IMR-90 (cell line): ENCODE measurements around the gene NETO2. TPM values are rescaled to one million over a fixed set of nuclear protein-coding genes. Genes with fewer than 3 reads are reported as not detected.

Source experiments
- ATAC-seq: fragments of 200-7000 bp; cut with Tn5 transposase; 2 replicates; pipeline ENCODE4 v1.9.1; 2020; ENCODE audit warnings: low read depth, mild to moderate bottlenecking, moderate library complexity
- BruUV-seq: library from RNA; stranded (reverse); fragments of 400-500 nt; replicated peaks from 2 replicates; lab custom pipeline; 2021; lab: Mats Ljungman, UMichigan
- CTCF ChIA-PET: fragments of 300-600 bp; formaldehyde crosslinking; extraction: SDS; loops from one replicate; lab custom pipeline; 2021; ENCODE audit warnings: antibody characterized with exemption; lab: Yijun Ruan, JAX
- POLR2A ChIA-PET: fragments of 300-600 bp; sonication (Branson Sonifier 250); formaldehyde crosslinking; loops from one replicate; lab custom pipeline; 2022; ENCODE audit warnings: antibody characterized with exemption; ENCODE audit not compliant: unreplicated experiment; lab: Charles Lee
- DNase-seq: peaks from one replicate; pipeline ENCODE4 v3.0.0; 2013
- H2AFZ ChIP-seq: replicated peaks from 2 replicates; pipeline ENCODE3; 2013; ENCODE audit warnings: low read length, mild to moderate bottlenecking; ENCODE audit not compliant: poor library complexity
- H2AK5ac ChIP-seq: 2 replicates; pipeline ENCODE4 v1.6.1; 2013; ENCODE audit warnings: low read depth, low read length, inconsistent platforms
- H2AK9ac ChIP-seq: replicated peaks from 2 replicates; pipeline ENCODE3; 2013; ENCODE audit warnings: mild to moderate bottlenecking, low read depth, low read length, moderate library complexity; ENCODE audit not compliant: poor library complexity
- H2BK120ac ChIP-seq: 2 replicates; pipeline ENCODE4 v1.6.1; 2013; ENCODE audit warnings: low read depth, low read length, inconsistent platforms
- H2BK15ac ChIP-seq: 3 replicates; pipeline ENCODE4 v1.6.1; 2013; ENCODE audit warnings: low read depth, low read length, inconsistent platforms
- H2BK20ac ChIP-seq: 2 replicates; pipeline ENCODE4 v1.6.1; 2013; ENCODE audit warnings: low read depth, mild to moderate bottlenecking, inconsistent platforms, low read length, moderate library complexity
- H2BK5ac ChIP-seq: 2 replicates; pipeline ENCODE4 v1.6.1; 2013; ENCODE audit warnings: mild to moderate bottlenecking, low read depth, low read length, inconsistent platforms; ENCODE audit not compliant: poor library complexity, severe bottlenecking
- H3K14ac ChIP-seq: replicated peaks from 2 replicates; pipeline ENCODE4 v1.6.1; 2013; ENCODE audit warnings: low read depth, low read length, inconsistent platforms
- H3K18ac ChIP-seq: 2 replicates; pipeline ENCODE4 v1.6.1; 2013; ENCODE audit warnings: low read depth, low read length, control low read depth
- H3K23ac ChIP-seq: 2 replicates; pipeline ENCODE4 v1.6.1; 2013; ENCODE audit warnings: low read depth, low read length, inconsistent platforms
- H3K27ac ChIP-seq: 2 replicates; pipeline ENCODE4 v1.5.1; 2013; ENCODE audit warnings: mild to moderate bottlenecking, control low read depth, low read length; ENCODE audit not compliant: insufficient read depth
- H3K27me3 ChIP-seq: 2 replicates; pipeline ENCODE4 v1.6.1; 2013; ENCODE audit warnings: low read length; ENCODE audit not compliant: control insufficient read depth, insufficient read depth
- H3K36me3 ChIP-seq: 2 replicates; pipeline ENCODE4 v1.6.1; 2013; ENCODE audit warnings: low read length, mixed read lengths; ENCODE audit not compliant: control insufficient read depth, insufficient read depth
- H3K4ac ChIP-seq: 2 replicates; pipeline ENCODE4 v1.6.1; 2013; ENCODE audit warnings: low read depth, low read length, inconsistent platforms
- H3K4me1 ChIP-seq: 2 replicates; pipeline ENCODE4 v1.6.1; 2013; ENCODE audit warnings: low read length, mixed read lengths; ENCODE audit not compliant: control insufficient read depth, insufficient read depth
- H3K4me2 ChIP-seq: 2 replicates; pipeline ENCODE4 v1.6.1; 2013; ENCODE audit warnings: low read depth, mild to moderate bottlenecking, control low read depth, low read length, moderate library complexity
- H3K4me3 ChIP-seq: 2 replicates; pipeline ENCODE4 v1.5.1; 2013; ENCODE audit warnings: low read depth, mild to moderate bottlenecking, control low read depth, low read length, moderate library complexity; ENCODE audit not compliant: insufficient read depth
- H3K56ac ChIP-seq: 2 replicates; pipeline ENCODE4 v1.6.1; 2013; ENCODE audit warnings: low read length, inconsistent platforms; ENCODE audit not compliant: insufficient read depth; ENCODE audit errors: extremely low read depth
- H3K79me1 ChIP-seq, 2 experiments: 2 replicates each; pipeline ENCODE4 v1.6.1; 2013; ENCODE audit warnings: low read length in 2 of 2, inconsistent platforms in 1 of 2, low read depth in 1 of 2
- H3K9ac ChIP-seq: 2 replicates; pipeline ENCODE4 v1.6.1; 2013; ENCODE audit warnings: low read depth, low read length, control low read depth
- H3K9me1 ChIP-seq: 2 replicates; pipeline ENCODE4 v1.6.1; 2013; ENCODE audit warnings: low read length, inconsistent platforms; ENCODE audit not compliant: insufficient read depth
- H3K9me3 ChIP-seq: 2 replicates; pipeline ENCODE4 v1.6.1; 2013; ENCODE audit warnings: low read length; ENCODE audit not compliant: control insufficient read depth, insufficient read depth
- H4K20me1 ChIP-seq: 2 replicates; pipeline ENCODE4 v1.6.1; 2013; ENCODE audit warnings: low read length, inconsistent platforms; ENCODE audit not compliant: insufficient read depth
- H4K5ac ChIP-seq: 2 replicates; pipeline ENCODE4 v1.6.1; 2013; ENCODE audit warnings: mild to moderate bottlenecking, low read depth, low read length, control low read depth
- H4K8ac ChIP-seq, 2 experiments: 2 replicates each; pipeline ENCODE4 v1.6.1; 2013; ENCODE audit warnings: low read depth in 2 of 2, low read length in 2 of 2, control low read depth in 1 of 2, inconsistent platforms in 1 of 2
- H4K91ac ChIP-seq: 2 replicates; pipeline ENCODE4 v1.6.1; 2013; ENCODE audit warnings: low read depth, low read length, inconsistent platforms; ENCODE audit not compliant: insufficient read depth
- BHLHE40 ChIP-seq: fragments of 150-350 bp; IDR thresholded peaks from 2 replicates; pipeline ENCODE4 v1.6.1; 2016; ENCODE audit warnings: mild to moderate bottlenecking, low read depth, low read length
- CEBPB ChIP-seq: IDR thresholded peaks from 2 replicates; pipeline ENCODE4 v1.6.1; 2012; ENCODE audit warnings: low read depth, low read length, improper control_type of control experiment
- CHD1 ChIP-seq: IDR thresholded peaks from 2 replicates; pipeline ENCODE4 v1.6.1; 2012; ENCODE audit warnings: low read depth, low read length, improper control_type of control experiment
- ELK1 ChIP-seq: fragments of 150-350 bp; IDR thresholded peaks from 2 replicates; pipeline ENCODE4 v1.6.1; 2016; ENCODE audit warnings: low read depth, mild to moderate bottlenecking, low read length, moderate library complexity, borderline replicate concordance
- FOS ChIP-seq: fragments of 150-350 bp; IDR thresholded peaks from 2 replicates; pipeline ENCODE4 v1.6.1; 2016; ENCODE audit warnings: low read depth, low read length
- MAZ ChIP-seq: IDR thresholded peaks from 2 replicates; pipeline ENCODE4 v1.6.1; 2012; ENCODE audit warnings: low read depth, mild to moderate bottlenecking, low read length, improper control_type of control experiment, moderate library complexity, borderline replicate concordance
- MXI1 ChIP-seq: IDR thresholded peaks from 2 replicates; pipeline ENCODE4 v1.6.1; 2012; ENCODE audit warnings: low read depth, mild to moderate bottlenecking, low read length, moderate library complexity, borderline replicate concordance
- NFE2L2 ChIP-seq: fragments of 150-350 bp; IDR thresholded peaks from 2 replicates; pipeline ENCODE4 v1.6.1; 2016; ENCODE audit warnings: low read depth, mild to moderate bottlenecking, low read length
- POLR2A ChIP-seq: IDR thresholded peaks from 2 replicates; pipeline ENCODE4 v1.6.1; 2012; ENCODE audit warnings: mild to moderate bottlenecking, low read depth, low read length
- RAD21 ChIP-seq: IDR thresholded peaks from 2 replicates; pipeline ENCODE4 v1.6.1; 2012; ENCODE audit warnings: low read length, improper control_type of control experiment
- RFX5 ChIP-seq: IDR thresholded peaks from 2 replicates; pipeline ENCODE4 v1.8.0; 2012; ENCODE audit warnings: low read depth, mild to moderate bottlenecking, low read length, moderate library complexity
- SMC3 ChIP-seq: fragments of 150-350 bp; IDR thresholded peaks from 2 replicates; pipeline ENCODE4 v1.6.1; 2016; ENCODE audit warnings: low read depth, mild to moderate bottlenecking, antibody characterized with exemption, low read length, moderate library complexity
- USF2 ChIP-seq: fragments of 150-350 bp; IDR thresholded peaks from 2 replicates; pipeline ENCODE4 v1.6.1; 2017; ENCODE audit warnings: mild to moderate bottlenecking, antibody characterized with exemption, low read length, low read depth
- WGBS, 2 experiments: methylation state at CpG; one replicate each; pipeline versions ENCODE4 v1.1.5 to v1.1.7; 2013; ENCODE audit warnings: missing lambda C conversion rate in 2 of 2; ENCODE audit not compliant: insufficient read length in 1 of 2; ENCODE audit errors: extremely low coverage in 2 of 2; 5-methylcytosine and 5-hydroxymethylcytosine counted together
- dilution Hi-C: fragments of 300-500 bp; cut with HindIII; formaldehyde crosslinking; loops from one replicate; pipeline ENCODE4 v1.14.3; 2018; ENCODE audit warnings: low sequenced_read_pairs; ENCODE audit not compliant: unreplicated experiment
- in situ Hi-C: fragments of 300-500 bp; cut with MboI; formaldehyde crosslinking; loops from 3 replicates; pipeline ENCODE4 v1.14.3; 2019; ENCODE audit warnings: low sequenced_read_pairs, inconsistent platforms, mixed read lengths
- intact Hi-C: fragments of 100-400 bp; cut with micrococcal nuclease; formaldehyde crosslinking; loops from 2 replicates; pipeline ENCODE4 v1.10.0; 2022
- polyA plus RNA-seq, 3 experiments: library from polyadenylated mRNA; depleted of rRNA; stranded (reverse); fragments of >200 nt; gene quantifications; 2 replicates each; pipeline ENCODE4 v1.2.3, GENCODE V29; 2012; ENCODE audit warnings: low replicate concordance in 1 of 3
- total RNA-seq: library from RNA; depleted of rRNA; stranded (reverse); fragments of >200 nt; gene quantifications from 2 replicates; pipeline ENCODE4 v1.2.3, GENCODE V29; 2012

The NETO2 gene
- total and polyA plus RNA-seq, 2 of the 4 experiments (the other 2 are of a cell fraction) = 38.5 to 39.3 TPM

- TF ChIP-seq BHLHE40 (peak; percentile 64; the same call in 1 of the 2 replicates), RFX5 (no peak)
These were observed 105.8 kb downstream of the NETO2 start (continued) for GRCh38 chr16:47037746-47038458.

GRCh38 chr16:47037396-47037745, 106.4 kb downstream of the NETO2 start:
- Histone ChIP-seq H4K91ac (no peak overlapping the region), H3K4me3 (peak overlapping the region; percentile 74), H2AK9ac (peak overlapping the region; percentile 58), H2AFZ (peak overlapping the region; percentile 94), H3K56ac (no peak overlapping the region), H3K14ac (no peak overlapping the region), H3K27me3 (peaks cover 4% of the 10 kb centered on the region), H4K20me1 (no peaks in the 10 kb centered on the region), H3K18ac (no peak overlapping the region), H3K9ac (peak overlapping the region; percentile 18; the same call in 1 of the 2 replicates), H3K27ac (no peak overlapping the region), H2BK5ac (no peak overlapping the region), H3K36me3 (no peaks in the 10 kb centered on the region), H3K9me1 (no peaks in the 10 kb centered on the region), H2BK20ac (no peak overlapping the region), H3K79me1 (no peaks in the 10 kb centered on the region), H2BK15ac (no peak overlapping the region), H4K8ac (no peak overlapping the region), H4K5ac (no peak overlapping the region), H3K4me2 (peak overlapping the region; percentile 69), H3K4me1 (no peaks in the 10 kb centered on the region), H2AK5ac (no peak overlapping the region), H2BK120ac (no peak overlapping the region), H3K23ac (no peak overlapping the region), H3K9me3 (no peaks in the 10 kb centered on the region), H3K4ac (no peak overlapping the region)
- DNase-seq (no peak), ATAC-seq (peak; percentile 61)
- 0% methylated on average over 5 of the region's 24 CpGs; no CpG with 5 or more reads in 1 of the 2 experiments for WGBS, 2 experiments
- ChIA-PET CTCF (interaction anchor here (0.5 to 1.7 kb wide), 13 partner anchors 8 to 1593 kb away, joined by 3 to 12 read pairs (median 4); no protein-coding TSS in a partner anchor), POLR2A (interaction anchor here (0.6 kb wide), 1 partner anchor 10 kb away, joined by 4 read pairs; no protein-coding TSS in a partner anchor)
- intact Hi-C loops = loop anchor here (1.0 to 5.0 kb wide), 4 partner anchors 105 to 1128 kb away; partner anchors contain the start of gene NETO2
- in situ Hi-C loops = no loop called here
- BruUV-seq = no TSS peak
- TF ChIP-seq CHD1 (no peak), USF2 (no peak), NFE2L2 (no peak), SMC3 (no peak), BHLHE40 (no peak), RFX5 (no peak), ELK1 (no peak), FOS (no peak), CEBPB (no peak), POLR2A (no peak), MXI1 (no peak), RAD21 (no peak), MAZ (no peak)
- dilution Hi-C loops = no loop called here
